BLaER1 (cell line): ENCODE results near the gene PRRT1.

Experiments
- H3K27ac ChIP-seq: shearing (Covaris generic); formaldehyde crosslinking; 2 replicates; pipeline ENCODE4 v1.8.1; 2022
- H3K27me3 ChIP-seq: shearing (Covaris generic); formaldehyde crosslinking; 2 replicates; pipeline ENCODE4 v1.8.1; 2022
- H3K36me3 ChIP-seq: shearing (Covaris generic); formaldehyde crosslinking; 2 replicates; pipeline ENCODE4 v1.8.1; 2022
- H3K4me1 ChIP-seq: shearing (Covaris generic); formaldehyde crosslinking; 2 replicates; pipeline ENCODE4 v1.8.1; 2022
- H3K4me2 ChIP-seq: shearing (Covaris generic); formaldehyde crosslinking; 2 replicates; pipeline ENCODE4 v1.8.1; 2022
- H3K4me3 ChIP-seq: shearing (Covaris generic); formaldehyde crosslinking; 2 replicates; pipeline ENCODE4 v1.8.1; 2022
- H3K9ac ChIP-seq: shearing (Covaris generic); formaldehyde crosslinking; 2 replicates; pipeline ENCODE4 v1.8.1; 2022
- H3K9me3 ChIP-seq: shearing (Covaris generic); formaldehyde crosslinking; 2 replicates; pipeline ENCODE4 v1.8.1; 2022
- H4K20me1 ChIP-seq: shearing (Covaris generic); formaldehyde crosslinking; 2 replicates; pipeline ENCODE4 v1.8.1; 2022
- Cebpa-rat ChIP-seq: shearing (Covaris generic); IDR thresholded peaks from 2 replicates; pipeline ENCODE4 v1.8.1; 2022

Gene PRRT1

GRCh38 chr6:32113386-32114352, 38.1 kb downstream of the PRRT1 start:
- Histone ChIP-seq H3K9me3 (no peaks in the 10 kb centered on the region), H3K27ac (no peak overlapping the region), H4K20me1 (0 out of 2 replicates have a peak, but pooled peaks cover 4% of the 10 kb centered on the region), H3K4me1 (peaks cover 25% of the 10 kb centered on the region), H3K4me3 (no peak overlapping the region), H3K36me3 (peaks cover 69% of the 10 kb centered on the region), H3K9ac (no peak overlapping the region), H3K4me2 (no peak overlapping the region), H3K27me3 (no peaks in the 10 kb centered on the region)
- TF ChIP-seq Cebpa-rat = no peak

GRCh38 chr6:32112431-32112980, 39.2 kb downstream of the PRRT1 start:
- no peaks in the 10 kb centered on the region for H3K27me3 ChIP-seq
- H3K9me3 ChIP-seq = no peaks in the 10 kb centered on the region
- no peak overlapping the region for H3K27ac ChIP-seq
- no peak for TF ChIP-seq Cebpa-rat
- no peak overlapping the region for H3K4me2 ChIP-seq
- H3K9ac ChIP-seq = no peak overlapping the region
- H3K4me1 ChIP-seq = peaks cover 33% of the 10 kb centered on the region
- H3K4me3 ChIP-seq = no peak overlapping the region
- 0 out of 2 replicates have a peak, but pooled peaks cover 4% of the 10 kb centered on the region for H4K20me1 ChIP-seq
- H3K36me3 ChIP-seq = peaks cover 57% of the 10 kb centered on the region

- H3K9ac ChIP-seq = no peak overlapping the region
- H3K9me3 ChIP-seq = no peaks in the 10 kb centered on the region
- no peak for TF ChIP-seq Cebpa-rat
- peaks cover 32% of the 10 kb centered on the region for H3K4me1 ChIP-seq
- no peak overlapping the region for H3K4me3 ChIP-seq
- 0 out of 2 replicates have a peak, but pooled peaks cover 4% of the 10 kb centered on the region for H4K20me1 ChIP-seq
- H3K36me3 ChIP-seq = peaks cover 48% of the 10 kb centered on the region
- no peak overlapping the region for H3K4me2 ChIP-seq
- no peak overlapping the region for H3K27ac ChIP-seq
- H3K27me3 ChIP-seq = no peaks in the 10 kb centered on the region
These were observed 40.2 kb downstream of the PRRT1 start for GRCh38 chr6:32111424-32112066.

- Histone ChIP-seq H3K27me3 (no peaks in the 10 kb centered on the region), H3K4me3 (no peak overlapping the region), H3K27ac (no peak overlapping the region), H3K36me3 (peaks cover 39% of the 10 kb centered on the region), H3K4me2 (no peak overlapping the region), H3K9me3 (no peaks in the 10 kb centered on the region), H3K4me1 (peaks cover 32% of the 10 kb centered on the region), H4K20me1 (no peaks in the 10 kb centered on the region), H3K9ac (no peak overlapping the region)
- TF ChIP-seq Cebpa-rat = no peak
These were observed 41.1 kb downstream of the PRRT1 start for GRCh38 chr6:32110632-32111031.

- Histone ChIP-seq H3K27ac (no peak overlapping the region), H3K9ac (no peak overlapping the region), H4K20me1 (no peaks in the 10 kb centered on the region), H3K27me3 (no peaks in the 10 kb centered on the region), H3K4me1 (peaks cover 32% of the 10 kb centered on the region), H3K36me3 (peaks cover 31% of the 10 kb centered on the region), H3K4me3 (no peak overlapping the region), H3K9me3 (no peaks in the 10 kb centered on the region), H3K4me2 (peak overlapping the region; percentile 67)
- no peak for TF ChIP-seq Cebpa-rat
These were observed 42.0 kb downstream of the PRRT1 start for GRCh38 chr6:32109765-32110160.

- peaks cover 26% of the 10 kb centered on the region for H3K36me3 ChIP-seq
- H3K9ac ChIP-seq = no peak within 1 kb of the TSS
- H3K4me3 ChIP-seq = no peak within 1 kb of the TSS
- H3K9me3 ChIP-seq = no peaks in the 10 kb centered on the region
- peak within 1 kb of the TSS; percentile 67 for H3K4me2 ChIP-seq
- H4K20me1 ChIP-seq = no peaks in the 10 kb centered on the region
- TF ChIP-seq Cebpa-rat = no peak
- H3K4me1 ChIP-seq = peaks cover 32% of the 10 kb centered on the region
- no peak within 1 kb of the TSS for H3K27ac ChIP-seq
- H3K27me3 ChIP-seq = no peaks in the 10 kb centered on the region
These were observed 42.5 kb downstream of the PRRT1 start, which contains the start of gene TNXB for GRCh38 chr6:32109114-32109764. Gene TNXB, minus strand, starts transcription at chr6:32109338. Its CDS starts 11,140 bp downstream, at chr6:32098198.

- no peaks in the 10 kb centered on the region for H4K20me1 ChIP-seq
- H3K36me3 ChIP-seq = peaks cover 21% of the 10 kb centered on the region
- peak overlapping the region; percentile 67 for H3K4me2 ChIP-seq
- H3K27ac ChIP-seq = no peak overlapping the region
- no peak for TF ChIP-seq Cebpa-rat
- peaks cover 32% of the 10 kb centered on the region for H3K4me1 ChIP-seq
- H3K27me3 ChIP-seq = no peaks in the 10 kb centered on the region
- no peak overlapping the region for H3K9ac ChIP-seq
- H3K9me3 ChIP-seq = no peaks in the 10 kb centered on the region
- H3K4me3 ChIP-seq = no peak overlapping the region
These were observed 43.0 kb downstream of the PRRT1 start for GRCh38 chr6:32108727-32109113.

GRCh38 chr6:32108094-32108627, 43.6 kb downstream of the PRRT1 start:
- Histone ChIP-seq H3K4me2 (peak overlapping the region; percentile 67), H3K36me3 (peaks cover 15% of the 10 kb centered on the region), H3K9ac (no peak overlapping the region), H4K20me1 (no peaks in the 10 kb centered on the region), H3K27me3 (no peaks in the 10 kb centered on the region), H3K4me3 (no peak overlapping the region), H3K9me3 (no peaks in the 10 kb centered on the region), H3K27ac (no peak overlapping the region), H3K4me1 (peaks cover 32% of the 10 kb centered on the region)
- no peak for TF ChIP-seq Cebpa-rat

- Histone ChIP-seq H3K9ac (no peak overlapping the region), H3K9me3 (no peaks in the 10 kb centered on the region)
- TF ChIP-seq Cebpa-rat = no peak
These were observed 44.3 kb downstream of the PRRT1 start for GRCh38 chr6:32107406-32107805.

More at GRCh38 chr6:32107406-32107805, 44.3 kb downstream of the PRRT1 start:
- Histone ChIP-seq H3K4me1 (peaks cover 32% of the 10 kb centered on the region), H3K4me3 (no peak overlapping the region), H4K20me1 (no peaks in the 10 kb centered on the region), H3K27ac (no peak overlapping the region), H3K4me2 (peak overlapping the region; percentile 67; the same call in 1 of the 2 replicates), H3K27me3 (no peaks in the 10 kb centered on the region), H3K36me3 (peaks cover 14% of the 10 kb centered on the region)
